ENCODE measurements around the gene ARHGEF7. TPM values are rescaled to one million over a fixed set of nuclear protein-coding genes. Genes with fewer than 3 reads are reported as not detected.

The ARHGEF7 gene
- total and polyA plus RNA-seq, 4 donors: 16.2 to 132 (median 100) TPM

GRCh38 chr13:111343186-111343805, 228.2 kb downstream of the ARHGEF7 start:
- Histone ChIP-seq H3K9me3 (ENCODE audit: control insufficient read depth, low read length) (no peaks in the 10 kb centered on the region), H3K4me1 (ENCODE audit: control insufficient read depth in 1 of 2, insufficient read depth in 2 of 2, low read length in 2 of 2) (no peaks in the 10 kb centered on the region), H3K36me3 (ENCODE audit: control insufficient read depth in 1 of 2, insufficient read depth in 2 of 2, low read length in 1 of 2) (peaks cover 0 to 2% of the 10 kb centered on the region in 2 donors)

GRCh38 chr13:111344471-111345191, 229.5 kb downstream of the ARHGEF7 start:
- no peaks in the 10 kb centered on the region for H3K9me3 ChIP-seq (ENCODE audit: control insufficient read depth, low read length)
- DNase-seq (peak in 1 of 2 donors; percentile 20), ATAC-seq (ENCODE audit: low FRiP score) (no peak)
- 74 to 83% methylated on average over 25 of the region's 25 CpGs for WGBS, 2 donors
- no peak overlapping the region for H3K27ac ChIP-seq (ENCODE audit: low read depth in 1 of 2, low read length in 2 of 2)
- no peak overlapping the region for H3K4me3 ChIP-seq (ENCODE audit: low read length in 2 of 2)
- H3K36me3 ChIP-seq (ENCODE audit: control insufficient read depth in 1 of 2, insufficient read depth in 2 of 2, low read length in 1 of 2): peaks cover 0 to 2% of the 10 kb centered on the region in 2 donors
- no peaks in the 10 kb centered on the region for H3K4me1 ChIP-seq (ENCODE audit: control insufficient read depth in 1 of 2, insufficient read depth in 2 of 2, low read length in 2 of 2)
- H3K27me3 ChIP-seq (ENCODE audit: control insufficient read depth in 1 of 2, insufficient read depth in 2 of 2, low read length in 1 of 2): no peaks in the 10 kb centered on the region
- intact Hi-C loops (cut with DNase I): no loop called here

More at GRCh38 chr13:111343186-111343805, 228.2 kb downstream of the ARHGEF7 start:
- ATAC-seq (ENCODE audit: low FRiP score): no peak
- no peaks in the 10 kb centered on the region for H3K27me3 ChIP-seq (ENCODE audit: control insufficient read depth in 1 of 2, insufficient read depth in 2 of 2, low read length in 1 of 2)
- peak in 1 of 2 donors; percentile 9 for DNase-seq
- intact Hi-C loops (cut with DNase I): no loop called here
- no peak overlapping the region for H3K4me3 ChIP-seq (ENCODE audit: low read length in 2 of 2)
- no peak overlapping the region for H3K27ac ChIP-seq (ENCODE audit: low read depth in 1 of 2, low read length in 2 of 2)
- 81% methylated on average over 11 of the region's 11 CpGs for WGBS, 2 donors

DNA sequence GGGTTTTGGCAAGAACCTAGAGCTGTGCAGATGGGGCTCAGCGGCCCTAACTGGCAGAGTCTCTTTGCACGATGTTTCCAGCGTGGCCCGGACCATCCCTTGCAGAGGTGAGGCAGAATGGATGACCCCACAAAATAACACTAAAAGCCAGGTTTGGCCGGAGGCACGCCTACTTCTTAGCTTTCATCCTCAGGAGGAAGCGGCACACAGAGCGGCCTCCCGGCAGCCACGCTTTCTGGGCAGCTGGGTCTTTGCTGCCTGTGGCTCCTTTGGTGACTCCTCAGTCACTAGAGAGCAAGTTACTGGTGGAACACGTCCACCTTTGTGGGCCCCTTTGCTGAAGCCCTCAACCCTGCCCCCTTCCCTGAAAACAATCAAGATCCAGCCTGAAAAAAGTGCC, 230.6 kb downstream of the ARHGEF7 start:
- Histone ChIP-seq H3K4me3 (ENCODE audit: low read length in 2 of 2) (no peak overlapping the region), H3K27me3 (ENCODE audit: control insufficient read depth in 1 of 2, insufficient read depth in 2 of 2, low read length in 1 of 2) (no peaks in the 10 kb centered on the region), H3K4me1 (ENCODE audit: control insufficient read depth in 1 of 2, insufficient read depth in 2 of 2, low read length in 2 of 2) (no peaks in the 10 kb centered on the region), H3K27ac (ENCODE audit: low read depth in 1 of 2, low read length in 2 of 2) (no peak overlapping the region), H3K9me3 (ENCODE audit: control insufficient read depth, low read length) (no peaks in the 10 kb centered on the region), H3K36me3 (ENCODE audit: control insufficient read depth in 1 of 2, insufficient read depth in 2 of 2, low read length in 1 of 2) (peaks cover 0 to 2% of the 10 kb centered on the region in 2 donors)
- 88 to 92% methylated on average over 11 of the region's 11 CpGs for WGBS, 2 donors
- DNase-seq (peak in 1 of 2 donors; percentile 12), ATAC-seq (ENCODE audit: low FRiP score) (peak; percentile 19)
- intact Hi-C loops (cut with DNase I): no loop called here

- 81 to 88% methylated on average over 20 of the region's 20 CpGs for WGBS, 2 donors
- Histone ChIP-seq H3K4me3 (ENCODE audit: low read length in 2 of 2) (no peak overlapping the region), H3K36me3 (ENCODE audit: control insufficient read depth in 1 of 2, insufficient read depth in 2 of 2, low read length in 1 of 2) (peaks cover 0 to 2% of the 10 kb centered on the region in 2 donors), H3K27me3 (ENCODE audit: control insufficient read depth in 1 of 2, insufficient read depth in 2 of 2, low read length in 1 of 2) (no peaks in the 10 kb centered on the region), H3K9me3 (ENCODE audit: control insufficient read depth, low read length) (no peaks in the 10 kb centered on the region), H3K27ac (ENCODE audit: low read depth in 1 of 2, low read length in 2 of 2) (no peak overlapping the region), H3K4me1 (ENCODE audit: control insufficient read depth in 1 of 2, insufficient read depth in 2 of 2, low read length in 2 of 2) (no peaks in the 10 kb centered on the region)
- intact Hi-C loops (cut with DNase I): no loop called here
- DNase-seq (peak in 1 of 2 donors; percentile 12), ATAC-seq (ENCODE audit: low FRiP score) (peak; percentile 28)
These were observed 231.1 kb downstream of the ARHGEF7 start for GRCh38 chr13:111346101-111346680.

GRCh38 chr13:111347438-111347837, 232.3 kb downstream of the ARHGEF7 start:
- Histone ChIP-seq H3K4me3 (ENCODE audit: low read length in 2 of 2) (no peak overlapping the region), H3K27ac (ENCODE audit: low read depth in 1 of 2, low read length in 2 of 2) (no peak overlapping the region), H3K4me1 (ENCODE audit: control insufficient read depth in 1 of 2, insufficient read depth in 2 of 2, low read length in 2 of 2) (no peaks in the 10 kb centered on the region), H3K9me3 (ENCODE audit: control insufficient read depth, low read length) (no peaks in the 10 kb centered on the region), H3K27me3 (ENCODE audit: control insufficient read depth in 1 of 2, insufficient read depth in 2 of 2, low read length in 1 of 2) (no peaks in the 10 kb centered on the region), H3K36me3 (ENCODE audit: control insufficient read depth in 1 of 2, insufficient read depth in 2 of 2, low read length in 1 of 2) (peaks cover 0 to 2% of the 10 kb centered on the region in 2 donors)
- intact Hi-C loops (cut with DNase I): no loop called here
- DNase-seq (no peak), ATAC-seq (ENCODE audit: low FRiP score) (no peak)
- 95 to 96% methylated on average over 6 of the region's 6 CpGs for WGBS, 2 donors

GRCh38 chr13:111353508-111353907, 238.4 kb downstream of the ARHGEF7 start:
- Histone ChIP-seq H3K4me3 (ENCODE audit: low read length in 2 of 2) (no peak overlapping the region), H3K36me3 (ENCODE audit: control insufficient read depth in 1 of 2, insufficient read depth in 2 of 2, low read length in 1 of 2) (no peaks in the 10 kb centered on the region), H3K27ac (ENCODE audit: low read depth in 1 of 2, low read length in 2 of 2) (no peak overlapping the region), H3K9me3 (ENCODE audit: control insufficient read depth, low read length) (no peaks in the 10 kb centered on the region), H3K4me1 (ENCODE audit: control insufficient read depth in 1 of 2, insufficient read depth in 2 of 2, low read length in 2 of 2) (no peaks in the 10 kb centered on the region), H3K27me3 (ENCODE audit: control insufficient read depth in 1 of 2, insufficient read depth in 2 of 2, low read length in 1 of 2) (no peaks in the 10 kb centered on the region)
- WGBS, 2 donors: 90 to 92% methylated on average over 2 of the region's 2 CpGs
- DNase-seq: no peak
- no peak for ATAC-seq (ENCODE audit: low FRiP score)
- intact Hi-C loops (cut with DNase I): no loop called here

DNA sequence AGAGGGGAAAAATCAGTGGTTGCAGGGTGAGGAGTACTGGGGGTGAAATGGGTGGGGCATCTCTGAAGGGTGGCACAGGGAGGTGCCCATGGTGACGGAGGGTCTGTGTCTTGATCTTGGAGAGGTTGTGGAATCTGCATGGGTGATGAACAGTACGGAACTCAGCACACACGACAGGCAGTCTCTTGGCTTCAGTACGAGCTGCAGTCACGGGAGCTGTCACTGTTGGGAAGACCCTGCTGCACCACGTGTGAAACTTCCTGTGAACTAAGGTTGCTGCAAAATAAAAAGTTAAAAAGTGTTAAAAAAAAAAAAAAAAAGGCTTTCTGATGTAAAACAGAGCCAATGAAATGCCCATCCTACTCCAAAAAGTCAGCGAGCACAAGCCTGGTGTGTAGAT, 239.7 kb downstream of the ARHGEF7 start:
- Histone ChIP-seq H3K4me3 (ENCODE audit: low read length in 2 of 2) (no peak overlapping the region), H3K9me3 (ENCODE audit: control insufficient read depth, low read length) (no peaks in the 10 kb centered on the region), H3K27me3 (ENCODE audit: control insufficient read depth in 1 of 2, insufficient read depth in 2 of 2, low read length in 1 of 2) (no peaks in the 10 kb centered on the region), H3K27ac (ENCODE audit: low read depth in 1 of 2, low read length in 2 of 2) (no peak overlapping the region), H3K36me3 (ENCODE audit: control insufficient read depth in 1 of 2, insufficient read depth in 2 of 2, low read length in 1 of 2) (no peaks in the 10 kb centered on the region), H3K4me1 (ENCODE audit: control insufficient read depth in 1 of 2, insufficient read depth in 2 of 2, low read length in 2 of 2) (no peaks in the 10 kb centered on the region)
- intact Hi-C loops (cut with DNase I): no loop called here
- no peak for DNase-seq
- no peak for ATAC-seq (ENCODE audit: low FRiP score)
- WGBS, 2 donors: 76 to 77% methylated on average over 7 of the region's 7 CpGs
